ENCODE data around the gene PACRG. TPM values are rescaled to one million over a fixed set of nuclear protein-coding genes. Genes with fewer than 3 reads are reported as not detected.

Gene PACRG
- total and polyA plus RNA-seq, 2 experiments from 2014 or later: 0.83 to 3.7 TPM

DNA sequence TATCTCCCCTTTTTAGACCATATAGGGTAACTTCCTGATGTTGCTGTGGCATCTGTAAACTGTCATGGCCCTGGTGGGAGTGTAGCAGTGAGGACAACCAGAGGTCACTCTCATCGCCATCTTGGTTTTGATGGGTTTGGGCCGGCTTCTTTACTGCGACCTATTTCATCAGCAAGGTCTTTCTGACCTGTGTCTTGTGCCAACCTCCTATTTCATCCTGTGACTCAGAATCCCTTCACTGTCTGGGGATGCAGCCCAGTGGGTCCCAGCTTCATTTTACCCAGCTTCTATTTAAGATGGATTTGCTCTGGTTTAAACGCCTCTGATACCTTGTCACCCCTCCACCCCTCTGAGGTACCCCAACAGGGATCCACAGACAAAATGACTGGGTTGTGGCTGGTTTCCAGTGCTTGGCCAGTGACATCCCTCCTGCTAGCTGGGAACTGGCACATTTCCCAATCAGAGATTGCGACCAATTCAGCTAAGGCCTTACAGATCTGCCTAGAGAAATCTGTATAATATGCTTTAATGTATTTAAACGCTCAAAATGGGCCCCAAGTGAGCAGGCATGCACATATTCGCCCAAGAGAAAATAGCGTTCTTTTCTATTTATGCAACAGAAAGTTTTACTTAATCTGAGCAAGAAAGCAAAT is 371.2 kb downstream of the PACRG start:
- no peak for DNase-seq (ENCODE audit: low read depth in 1 of 2, low spot score in 1 of 2)
- H3K27ac ChIP-seq: no peak overlapping the region
- no peaks in the 10 kb centered on the region for H3K9me3 ChIP-seq (ENCODE audit: low read depth)
- no peaks in the 10 kb centered on the region for H3K36me3 ChIP-seq
- TF ChIP-seq, protein P1, sequence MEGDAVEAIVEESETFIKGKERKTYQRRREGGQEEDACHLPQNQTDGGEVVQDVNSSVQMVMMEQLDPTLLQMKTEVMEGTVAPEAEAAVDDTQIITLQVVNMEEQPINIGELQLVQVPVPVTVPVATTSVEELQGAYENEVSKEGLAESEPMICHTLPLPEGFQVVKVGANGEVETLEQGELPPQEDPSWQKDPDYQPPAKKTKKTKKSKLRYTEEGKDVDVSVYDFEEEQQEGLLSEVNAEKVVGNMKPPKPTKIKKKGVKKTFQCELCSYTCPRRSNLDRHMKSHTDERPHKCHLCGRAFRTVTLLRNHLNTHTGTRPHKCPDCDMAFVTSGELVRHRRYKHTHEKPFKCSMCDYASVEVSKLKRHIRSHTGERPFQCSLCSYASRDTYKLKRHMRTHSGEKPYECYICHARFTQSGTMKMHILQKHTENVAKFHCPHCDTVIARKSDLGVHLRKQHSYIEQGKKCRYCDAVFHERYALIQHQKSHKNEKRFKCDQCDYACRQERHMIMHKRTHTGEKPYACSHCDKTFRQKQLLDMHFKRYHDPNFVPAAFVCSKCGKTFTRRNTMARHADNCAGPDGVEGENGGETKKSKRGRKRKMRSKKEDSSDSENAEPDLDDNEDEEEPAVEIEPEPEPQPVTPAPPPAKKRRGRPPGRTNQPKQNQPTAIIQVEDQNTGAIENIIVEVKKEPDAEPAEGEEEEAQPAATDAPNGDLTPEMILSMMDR (IDR thresholded peaks at IDR 0.05; ENCODE audit: low read depth, low read length): no peak
- no peaks in the 10 kb centered on the region for H3K27me3 ChIP-seq
- no peak overlapping the region for H3K4me3 ChIP-seq
- H3K4me1 ChIP-seq (ENCODE audit: low read depth): no peaks in the 10 kb centered on the region

DNA sequence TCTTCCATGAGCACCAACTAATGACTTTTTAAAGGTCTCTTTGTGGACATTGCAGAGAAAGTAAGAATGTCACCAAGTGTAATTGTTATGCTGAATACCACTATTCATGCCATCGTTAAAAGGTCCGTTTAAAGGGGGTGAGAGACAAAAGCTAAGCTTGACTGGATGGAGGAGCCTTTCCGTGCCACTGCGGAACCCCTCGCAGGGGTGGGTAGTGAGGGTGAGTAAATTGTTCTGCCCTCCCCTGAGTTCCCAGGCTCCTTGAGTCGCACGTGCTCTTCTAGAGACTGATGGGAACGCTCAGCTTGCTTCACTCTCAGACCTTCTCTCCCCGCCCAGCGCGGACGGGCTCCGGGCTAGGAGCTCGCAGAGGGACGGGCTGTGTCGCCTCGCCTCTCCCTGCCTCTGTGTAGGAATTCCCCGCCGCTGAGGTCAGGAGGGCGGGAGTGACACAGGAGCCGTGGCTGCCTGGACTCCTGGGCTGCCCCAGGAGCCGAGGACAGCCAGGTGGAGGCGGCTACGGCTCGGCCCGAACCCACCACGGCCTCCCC is 371.9 kb downstream of the PACRG start:
- no peak overlapping the region for H3K27ac ChIP-seq
- no peaks in the 10 kb centered on the region for H3K4me1 ChIP-seq (ENCODE audit: low read depth)
- H3K9me3 ChIP-seq (ENCODE audit: low read depth): no peaks in the 10 kb centered on the region
- H3K36me3 ChIP-seq: no peaks in the 10 kb centered on the region
- no peaks in the 10 kb centered on the region for H3K27me3 ChIP-seq
- TF ChIP-seq, protein P1 (IDR thresholded peaks at IDR 0.05; ENCODE audit: low read depth, low read length): no peak
- no peak for DNase-seq (ENCODE audit: low read depth in 1 of 2, low spot score in 1 of 2)
- H3K4me3 ChIP-seq: no peak overlapping the region

DNA sequence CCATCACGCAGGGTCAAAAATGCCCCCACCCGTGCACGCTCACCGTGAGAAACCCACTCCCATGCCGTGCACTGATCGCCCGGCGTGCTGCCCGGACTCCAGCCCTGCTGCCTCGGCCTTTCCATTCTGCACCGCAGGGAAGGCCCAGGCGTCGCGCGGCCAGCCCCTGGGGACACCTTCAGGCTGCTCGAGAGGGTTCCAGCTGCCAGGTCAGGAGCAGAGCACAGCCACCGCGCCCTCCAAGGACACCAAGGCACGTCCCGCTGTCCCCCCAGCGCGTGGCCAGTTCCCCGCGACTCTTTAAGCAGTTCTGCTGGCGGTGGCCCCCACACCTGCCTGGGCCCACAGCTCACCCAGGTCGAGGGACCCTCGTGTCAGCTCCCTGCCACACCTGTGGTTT is 372.5 kb downstream of the PACRG start:
- TF ChIP-seq, protein P1 (IDR thresholded peaks at IDR 0.05; ENCODE audit: low read depth, low read length): no peak
- Histone ChIP-seq H3K27me3 (no peaks in the 10 kb centered on the region), H3K36me3 (no peaks in the 10 kb centered on the region), H3K9me3 (ENCODE audit: low read depth) (no peaks in the 10 kb centered on the region), H3K27ac (no peak overlapping the region), H3K4me1 (ENCODE audit: low read depth) (no peaks in the 10 kb centered on the region), H3K4me3 (no peak overlapping the region)
- DNase-seq (ENCODE audit: low read depth in 1 of 2, low spot score in 1 of 2): no peak

DNA sequence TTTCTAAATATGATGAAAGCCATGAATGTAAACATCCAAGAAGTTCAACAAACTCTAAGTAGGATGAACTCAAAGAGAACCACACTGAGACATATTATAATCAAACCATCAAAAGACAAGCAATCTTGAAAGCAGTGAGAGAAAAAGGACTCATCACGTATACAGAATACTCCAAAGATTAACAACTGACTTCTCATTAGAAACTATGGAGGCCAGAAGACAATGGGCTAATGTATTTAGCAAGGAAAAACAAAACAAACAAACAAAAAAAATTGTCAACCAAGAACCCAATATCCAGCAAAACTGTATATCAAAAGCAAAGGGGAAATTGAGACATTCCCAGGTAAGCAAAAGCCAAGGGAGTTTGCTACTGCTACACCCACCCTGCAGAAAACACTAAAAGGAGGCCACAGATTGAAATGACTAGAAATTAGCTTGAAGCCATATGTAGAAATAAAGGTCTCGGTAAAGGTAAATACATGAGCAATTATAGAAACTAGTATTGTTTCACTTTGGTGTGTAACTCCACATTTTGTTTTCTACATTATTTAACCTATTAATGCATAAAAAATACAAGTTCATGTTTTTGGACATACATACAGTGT is 385.7 kb downstream of the PACRG start:
- no peak for DNase-seq (ENCODE audit: low read depth in 1 of 2, low spot score in 1 of 2)
- H3K4me3 ChIP-seq: no peak overlapping the region
- no peak overlapping the region for H3K27ac ChIP-seq
- TF ChIP-seq, protein P1 (IDR thresholded peaks at IDR 0.05; ENCODE audit: low read depth, low read length): no peak
- no peaks in the 10 kb centered on the region for H3K4me1 ChIP-seq (ENCODE audit: low read depth)
- no peaks in the 10 kb centered on the region for H3K27me3 ChIP-seq
- H3K36me3 ChIP-seq: no peaks in the 10 kb centered on the region
- H3K9me3 ChIP-seq (ENCODE audit: low read depth): no peaks in the 10 kb centered on the region

- Histone ChIP-seq H3K4me3 (no peak overlapping the region), H3K36me3 (no peaks in the 10 kb centered on the region), H3K27ac (no peak overlapping the region), H3K9me3 (ENCODE audit: low read depth) (no peaks in the 10 kb centered on the region), H3K27me3 (no peaks in the 10 kb centered on the region), H3K4me1 (ENCODE audit: low read depth) (no peaks in the 10 kb centered on the region)
- DNase-seq (ENCODE audit: low read depth in 1 of 2, low spot score in 1 of 2): no peak
- TF ChIP-seq, protein P1 (IDR thresholded peaks at IDR 0.05; ENCODE audit: low read depth, low read length): no peak
These were observed 391.2 kb downstream of the PACRG start for GRCh38 chr6:163118941-163119340.

Data from cardiac muscle cell (in vitro differentiated cells and primary cell).